SK-N-SH treated with all-trans-retinoic acid at 6 μM for 48 hours (cell line): ENCODE measurements around the gene GARNL3.

ENCODE experiments used
- ATAC-seq: fragments of 200-7000 bp; cut with Tn5 transposase; 3 replicates; pipeline ENCODE4 v1.9.1; 2020; ENCODE audit warnings: mild to moderate bottlenecking, moderate library complexity
- ARNTL ChIP-seq: fragments of 450-650 bp; formaldehyde crosslinking; IDR thresholded peaks from 2 replicates; pipeline ENCODE4 v1.5.0; 2020; ENCODE audit warnings: low read depth, mild to moderate bottlenecking, moderate library complexity, borderline replicate concordance
- BACH2 ChIP-seq: fragments of 250-450 bp; sonication (Bioruptor Pico); IDR thresholded peaks from 2 replicates; pipeline ENCODE4 v1.9.0; 2021; ENCODE audit warnings: mild to moderate bottlenecking, borderline replicate concordance
- CSDC2 ChIP-seq: fragments of 250-450 bp; sonication (Bioruptor Pico); IDR thresholded peaks from 2 replicates; pipeline ENCODE4 v1.5.0; 2020; ENCODE audit warnings: mild to moderate bottlenecking, moderate library complexity
- ESRRG ChIP-seq: fragments of 250-450 bp; sonication (Bioruptor Pico); IDR thresholded peaks from 2 replicates; pipeline ENCODE4 v1.6.1; 2021; ENCODE audit warnings: mild to moderate bottlenecking
- GLIS3 ChIP-seq: fragments of 250-450 bp; sonication (Bioruptor Pico); IDR thresholded peaks from 2 replicates; pipeline ENCODE4 v1.5.0; 2020; ENCODE audit warnings: mild to moderate bottlenecking, moderate library complexity
- ISL1 ChIP-seq: fragments of 250-450 bp; sonication (Bioruptor Pico); IDR thresholded peaks from 2 replicates; pipeline ENCODE4 v2.1.2; 2022; ENCODE audit warnings: mild to moderate bottlenecking, moderate library complexity
- PPARA ChIP-seq: fragments of 250-450 bp; sonication (Bioruptor Pico); IDR thresholded peaks from 2 replicates; pipeline ENCODE4 v1.5.0; 2020; ENCODE audit warnings: mild to moderate bottlenecking, borderline replicate concordance
- RARB ChIP-seq: fragments of 250-450 bp; sonication (Bioruptor Pico); IDR thresholded peaks from 2 replicates; pipeline ENCODE4 v1.8.0; 2021; ENCODE audit warnings: mild to moderate bottlenecking, moderate library complexity
- SNAI2 ChIP-seq: fragments of 250-450 bp; sonication (Bioruptor Pico); IDR thresholded peaks from 2 replicates; pipeline ENCODE4 v1.5.0; 2020; ENCODE audit warnings: mild to moderate bottlenecking, moderate library complexity
- TCF4 ChIP-seq: fragments of 250-450 bp; sonication (Bioruptor Pico); IDR thresholded peaks from 2 replicates; pipeline ENCODE4 v1.8.0; 2021; ENCODE audit warnings: mild to moderate bottlenecking, moderate library complexity, borderline replicate concordance
- ZC3H10 ChIP-seq: fragments of 250-450 bp; sonication (Bioruptor Pico); IDR thresholded peaks from 2 replicates; pipeline ENCODE4 v1.5.1; 2021; ENCODE audit warnings: mild to moderate bottlenecking, moderate library complexity
- ZFP3 ChIP-seq: fragments of 250-450 bp; sonication (Bioruptor Pico); IDR thresholded peaks from 2 replicates; pipeline ENCODE4 v1.5.0; 2020; ENCODE audit warnings: mild to moderate bottlenecking, moderate library complexity
- ZFP30 ChIP-seq: fragments of 450-650 bp; formaldehyde crosslinking; IDR thresholded peaks from 2 replicates; pipeline ENCODE4 v1.5.0; 2022; ENCODE audit warnings: mild to moderate bottlenecking, moderate library complexity
- ZNF565 ChIP-seq: fragments of 450-650 bp; formaldehyde crosslinking; conservative IDR thresholded peaks from 2 replicates; pipeline ENCODE4 v1.5.0; 2020; ENCODE audit warnings: low read depth, mild to moderate bottlenecking, moderate library complexity
- ZNF70 ChIP-seq: fragments of 450-650 bp; formaldehyde crosslinking; IDR thresholded peaks from 2 replicates; pipeline ENCODE4 v1.5.0; 2020; ENCODE audit warnings: mild to moderate bottlenecking, moderate library complexity
- TF ChIP-seq, protein P1 (sequence below): fragments of 250-450 bp; sonication (Bioruptor Pico); IDR thresholded peaks from 2 replicates; pipeline ENCODE4 v1.8.0; 2021; ENCODE audit warnings: low read depth, mild to moderate bottlenecking, moderate library complexity, borderline replicate concordance
- TF ChIP-seq, protein P2 (sequence below): fragments of 250-450 bp; sonication (Bioruptor Pico); IDR thresholded peaks from 2 replicates; pipeline ENCODE4 v1.8.0; 2020; ENCODE audit warnings: mild to moderate bottlenecking, moderate library complexity, borderline replicate concordance
- TF ChIP-seq, protein P3 (sequence below): fragments of 250-450 bp; sonication (Bioruptor Pico); IDR thresholded peaks from 2 replicates; pipeline ENCODE4 v1.5.0; 2020; ENCODE audit warnings: mild to moderate bottlenecking, moderate library complexity
- TF ChIP-seq, protein P4 (sequence below): fragments of 250-450 bp; sonication (Bioruptor Pico); IDR thresholded peaks from 2 replicates; pipeline ENCODE4 v1.5.1; 2021; ENCODE audit warnings: mild to moderate bottlenecking, moderate library complexity

GARNL3 gene

DNA sequence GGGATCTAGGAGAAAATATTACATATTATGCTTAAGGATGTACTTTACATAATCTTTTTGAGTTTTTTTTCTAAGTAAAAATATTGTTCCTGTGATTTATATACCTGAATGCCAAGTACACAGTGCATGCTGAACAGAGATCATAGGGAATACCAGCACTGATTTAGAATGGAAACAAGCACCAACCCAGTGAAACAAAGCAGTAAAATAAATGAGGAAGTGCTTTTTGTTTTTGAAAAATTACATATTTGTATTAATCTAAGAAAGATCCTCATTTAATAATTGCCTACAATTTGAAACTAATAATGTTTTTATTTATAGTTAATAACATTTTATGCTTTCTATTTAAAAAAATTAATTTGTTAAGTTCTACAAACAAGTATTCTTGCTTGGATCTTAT lies 18.0 kb downstream of the GARNL3 start:
- TF ChIP-seq ZC3H10 (CRISPR knock-in tag) (no peak), ZNF565 (CRISPR knock-in tag) (no peak), BACH2 (CRISPR knock-in tag) (no peak)
- ATAC-seq, result no peak

DNA sequence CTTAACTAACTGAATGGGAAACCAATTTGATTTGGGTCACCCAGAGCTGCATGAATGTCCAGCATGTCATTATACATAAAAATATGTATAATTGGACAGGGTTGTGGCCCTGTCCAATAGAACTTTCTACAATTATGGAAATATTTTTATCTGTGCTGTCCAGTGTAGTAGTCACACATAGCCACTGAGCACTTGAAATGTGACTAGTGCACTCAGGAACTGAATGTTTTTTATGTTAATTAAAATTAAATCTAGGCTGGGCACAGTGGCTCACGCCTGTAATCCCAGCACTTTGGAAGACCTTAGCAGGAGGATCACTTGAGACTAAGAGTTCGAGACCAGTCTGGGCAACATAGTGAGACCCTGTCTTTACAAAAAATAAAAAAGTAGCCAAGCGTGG lies 18.6 kb downstream of the GARNL3 start:
- ATAC-seq, result no peak
- TF ChIP-seq ZFP3 (no peak), CSDC2 (CRISPR knock-in tag) (no peak), PPARA (CRISPR knock-in tag) (no peak), ISL1 (CRISPR knock-in tag) (no peak), ZNF70 (CRISPR knock-in tag) (no peak), ESRRG (no peak), ZC3H10 (CRISPR knock-in tag) (no peak), ARNTL (CRISPR knock-in tag) (no peak), TCF4 (CRISPR knock-in tag) (no peak)
- TF ChIP-seq, protein P1, sequence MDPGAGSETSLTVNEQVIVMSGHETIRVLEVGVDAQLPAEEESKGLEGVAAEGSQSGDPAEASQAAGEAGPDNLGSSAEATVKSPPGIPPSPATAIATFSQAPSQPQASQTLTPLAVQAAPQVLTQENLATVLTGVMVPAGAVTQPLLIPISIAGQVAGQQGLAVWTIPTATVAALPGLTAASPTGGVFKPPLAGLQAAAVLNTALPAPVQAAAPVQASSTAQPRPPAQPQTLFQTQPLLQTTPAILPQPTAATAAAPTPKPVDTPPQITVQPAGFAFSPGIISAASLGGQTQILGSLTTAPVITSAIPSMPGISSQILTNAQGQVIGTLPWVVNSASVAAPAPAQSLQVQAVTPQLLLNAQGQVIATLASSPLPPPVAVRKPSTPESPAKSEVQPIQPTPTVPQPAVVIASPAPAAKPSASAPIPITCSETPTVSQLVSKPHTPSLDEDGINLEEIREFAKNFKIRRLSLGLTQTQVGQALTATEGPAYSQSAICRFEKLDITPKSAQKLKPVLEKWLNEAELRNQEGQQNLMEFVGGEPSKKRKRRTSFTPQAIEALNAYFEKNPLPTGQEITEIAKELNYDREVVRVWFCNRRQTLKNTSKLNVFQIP, result no peak
- TF ChIP-seq, protein P2, sequence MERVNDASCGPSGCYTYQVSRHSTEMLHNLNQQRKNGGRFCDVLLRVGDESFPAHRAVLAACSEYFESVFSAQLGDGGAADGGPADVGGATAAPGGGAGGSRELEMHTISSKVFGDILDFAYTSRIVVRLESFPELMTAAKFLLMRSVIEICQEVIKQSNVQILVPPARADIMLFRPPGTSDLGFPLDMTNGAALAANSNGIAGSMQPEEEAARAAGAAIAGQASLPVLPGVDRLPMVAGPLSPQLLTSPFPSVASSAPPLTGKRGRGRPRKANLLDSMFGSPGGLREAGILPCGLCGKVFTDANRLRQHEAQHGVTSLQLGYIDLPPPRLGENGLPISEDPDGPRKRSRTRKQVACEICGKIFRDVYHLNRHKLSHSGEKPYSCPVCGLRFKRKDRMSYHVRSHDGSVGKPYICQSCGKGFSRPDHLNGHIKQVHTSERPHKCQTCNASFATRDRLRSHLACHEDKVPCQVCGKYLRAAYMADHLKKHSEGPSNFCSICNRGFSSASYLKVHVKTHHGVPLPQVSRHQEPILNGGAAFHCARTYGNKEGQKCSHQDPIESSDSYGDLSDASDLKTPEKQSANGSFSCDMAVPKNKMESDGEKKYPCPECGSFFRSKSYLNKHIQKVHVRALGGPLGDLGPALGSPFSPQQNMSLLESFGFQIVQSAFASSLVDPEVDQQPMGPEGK (CRISPR knock-in tag), result no peak
- TF ChIP-seq, all 23 proteins: peak for 0

DNA sequence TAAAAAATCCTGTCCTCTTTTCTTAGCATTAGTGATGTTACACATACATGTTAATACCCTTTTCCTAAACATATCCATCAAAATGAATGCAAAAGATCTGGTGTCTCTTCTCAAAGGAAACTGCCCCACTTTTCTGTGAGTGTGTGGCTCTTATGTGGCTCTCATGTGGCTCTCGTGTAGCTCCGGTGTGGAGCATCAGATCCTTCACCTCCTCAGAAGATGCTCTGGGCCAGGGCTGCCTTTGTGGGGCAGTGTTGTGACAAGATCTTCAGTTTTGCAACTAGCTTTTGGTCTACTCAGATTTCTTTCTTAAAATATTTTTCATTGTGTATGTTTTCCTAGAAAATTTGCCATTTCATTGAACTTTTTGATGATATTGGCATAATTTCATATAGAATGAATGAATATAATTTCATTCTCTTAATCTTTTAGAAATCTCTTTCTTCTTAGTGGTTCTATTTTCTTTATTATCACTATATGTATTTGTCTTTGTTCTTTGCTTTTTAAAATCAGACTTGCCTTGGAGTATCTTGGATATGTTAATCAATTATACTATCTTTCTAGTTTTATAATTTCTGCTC lies 19.4 kb downstream of the GARNL3 start:
- TF ChIP-seq, protein P3, sequence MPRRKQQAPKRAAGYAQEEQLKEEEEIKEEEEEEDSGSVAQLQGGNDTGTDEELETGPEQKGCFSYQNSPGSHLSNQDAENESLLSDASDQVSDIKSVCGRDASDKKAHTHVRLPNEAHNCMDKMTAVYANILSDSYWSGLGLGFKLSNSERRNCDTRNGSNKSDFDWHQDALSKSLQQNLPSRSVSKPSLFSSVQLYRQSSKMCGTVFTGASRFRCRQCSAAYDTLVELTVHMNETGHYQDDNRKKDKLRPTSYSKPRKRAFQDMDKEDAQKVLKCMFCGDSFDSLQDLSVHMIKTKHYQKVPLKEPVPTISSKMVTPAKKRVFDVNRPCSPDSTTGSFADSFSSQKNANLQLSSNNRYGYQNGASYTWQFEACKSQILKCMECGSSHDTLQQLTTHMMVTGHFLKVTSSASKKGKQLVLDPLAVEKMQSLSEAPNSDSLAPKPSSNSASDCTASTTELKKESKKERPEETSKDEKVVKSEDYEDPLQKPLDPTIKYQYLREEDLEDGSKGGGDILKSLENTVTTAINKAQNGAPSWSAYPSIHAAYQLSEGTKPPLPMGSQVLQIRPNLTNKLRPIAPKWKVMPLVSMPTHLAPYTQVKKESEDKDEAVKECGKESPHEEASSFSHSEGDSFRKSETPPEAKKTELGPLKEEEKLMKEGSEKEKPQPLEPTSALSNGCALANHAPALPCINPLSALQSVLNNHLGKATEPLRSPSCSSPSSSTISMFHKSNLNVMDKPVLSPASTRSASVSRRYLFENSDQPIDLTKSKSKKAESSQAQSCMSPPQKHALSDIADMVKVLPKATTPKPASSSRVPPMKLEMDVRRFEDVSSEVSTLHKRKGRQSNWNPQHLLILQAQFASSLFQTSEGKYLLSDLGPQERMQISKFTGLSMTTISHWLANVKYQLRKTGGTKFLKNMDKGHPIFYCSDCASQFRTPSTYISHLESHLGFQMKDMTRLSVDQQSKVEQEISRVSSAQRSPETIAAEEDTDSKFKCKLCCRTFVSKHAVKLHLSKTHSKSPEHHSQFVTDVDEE (CRISPR knock-in tag), result no peak
- no peak for TF ChIP-seq ESRRG
- ATAC-seq, result peak; percentile 86

DNA sequence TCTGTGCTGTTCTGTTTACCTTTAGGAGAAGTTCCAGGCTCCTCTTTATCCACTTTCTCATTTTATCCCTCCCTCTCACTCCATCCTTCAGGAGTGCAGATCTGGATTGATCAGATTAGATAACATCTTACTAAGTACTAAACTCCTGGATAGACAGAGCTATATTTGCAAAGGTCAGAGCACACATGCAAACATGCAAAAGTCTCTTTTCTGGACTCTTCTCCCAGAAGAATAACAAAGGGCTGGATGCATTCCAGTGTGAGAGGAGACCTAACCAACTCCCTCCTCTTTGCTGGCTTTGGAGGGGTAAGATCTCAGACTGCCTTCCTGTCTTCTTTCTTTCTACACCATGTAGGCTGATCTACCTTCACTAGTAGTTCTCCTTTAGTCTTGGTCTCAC lies 21.4 kb downstream of the GARNL3 start:
- no peak for ATAC-seq
- no peak for TF ChIP-seq ZFP30
- TF ChIP-seq, all 23 proteins: peak for 0

DNA sequence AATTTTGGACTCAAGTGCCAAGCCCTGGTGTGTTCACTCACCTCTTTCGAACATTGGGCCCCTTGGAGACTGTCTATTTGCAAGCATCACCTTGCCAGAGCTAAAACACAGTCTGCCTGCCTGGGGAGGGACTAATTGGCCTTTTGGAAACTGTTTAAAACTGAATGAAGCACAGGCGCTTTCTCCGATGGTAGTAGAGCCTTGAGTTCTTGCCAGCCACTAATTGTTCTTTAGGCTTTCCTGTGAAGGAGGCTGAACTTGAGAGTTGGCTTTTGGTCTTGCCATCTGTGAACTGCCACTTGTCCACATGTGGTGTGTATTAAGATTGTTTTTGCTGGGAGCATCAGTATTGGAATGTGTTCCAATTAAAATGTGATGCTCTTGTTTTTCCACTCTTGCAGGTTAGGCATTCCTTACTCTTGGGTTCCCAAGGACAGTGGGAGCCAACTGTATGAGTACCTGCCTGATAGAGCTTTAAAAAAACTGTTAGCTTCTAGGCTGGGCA lies 26.0 kb downstream of the GARNL3 start:
- TF ChIP-seq GLIS3 (no peak), ISL1 (CRISPR knock-in tag) (no peak), RARB (CRISPR knock-in tag) (no peak), SNAI2 (CRISPR knock-in tag) (no peak), ESRRG (no peak), ZFP3 (no peak)
- TF ChIP-seq, protein P4, sequence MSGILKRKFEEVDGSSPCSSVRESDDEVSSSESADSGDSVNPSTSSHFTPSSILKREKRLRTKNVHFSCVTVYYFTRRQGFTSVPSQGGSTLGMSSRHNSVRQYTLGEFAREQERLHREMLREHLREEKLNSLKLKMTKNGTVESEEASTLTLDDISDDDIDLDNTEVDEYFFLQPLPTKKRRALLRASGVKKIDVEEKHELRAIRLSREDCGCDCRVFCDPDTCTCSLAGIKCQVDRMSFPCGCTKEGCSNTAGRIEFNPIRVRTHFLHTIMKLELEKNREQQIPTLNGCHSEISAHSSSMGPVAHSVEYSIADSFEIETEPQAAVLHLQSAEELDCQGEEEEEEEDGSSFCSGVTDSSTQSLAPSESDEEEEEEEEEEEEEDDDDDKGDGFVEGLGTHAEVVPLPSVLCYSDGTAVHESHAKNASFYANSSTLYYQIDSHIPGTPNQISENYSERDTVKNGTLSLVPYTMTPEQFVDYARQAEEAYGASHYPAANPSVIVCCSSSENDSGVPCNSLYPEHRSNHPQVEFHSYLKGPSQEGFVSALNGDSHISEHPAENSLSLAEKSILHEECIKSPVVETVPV (CRISPR knock-in tag), result no peak
- TF ChIP-seq, protein P1, result no peak
- no peak; the same call in 2 of the 3 replicates for ATAC-seq
